ENCODE measurements around the gene DIO3. TPM values are rescaled to one million over a fixed set of nuclear protein-coding genes. Genes with fewer than 3 reads are reported as not detected.

Gene DIO3
- total and polyA plus RNA-seq, 8 donors: 0.29 to 3.4 (median 1.5) TPM; not detected in 2

GRCh38 chr14:101562659-101563351 is 1.5 kb downstream of the DIO3 start:
- WGBS, 5 donors: 10 to 29% (median 12%) methylated on average over 18 to 23 of the region's 23 CpGs
- Histone ChIP-seq H3K4me1 (peaks cover 0 to 36% (median 15%) of the 10 kb centered on the region in 4 donors), H3K27ac (no peak overlapping the region), H3K4me3 (no peak overlapping the region), H3K9me3 (peaks cover 10 to 22% (median 19%) of the 10 kb centered on the region in 4 donors), H3K36me3 (no peaks in the 10 kb centered on the region), H3K27me3 (peaks cover 34 to 98% (median 61%) of the 10 kb centered on the region in 3 donors)
- DNase-seq: peak in 1 of 2 donors; percentile 43
- intact Hi-C loops (cut with DNase I; ENCODE audit: low total_unique reads): no loop called here
- no peak for TF ChIP-seq EP300 (IDR thresholded peaks at IDR 0.05)
- TF ChIP-seq CTCF (IDR thresholded peaks at IDR 0.05): no peak
- TF ChIP-seq POLR2AphosphoS5 (IDR thresholded peaks at IDR 0.05): no peak
- TF ChIP-seq POLR2A (IDR thresholded peaks at IDR 0.05): no peak

GRCh38 chr14:101563352-101563653 is 2.0 kb downstream of the DIO3 start:
- Histone ChIP-seq H3K9me3 (peaks cover 10 to 22% (median 19%) of the 10 kb centered on the region in 4 donors), H3K27me3 (peaks cover 34 to 98% (median 60%) of the 10 kb centered on the region in 3 donors), H3K27ac (no peak overlapping the region), H3K36me3 (no peaks in the 10 kb centered on the region), H3K4me3 (no peak overlapping the region), H3K4me1 (peaks cover 0 to 36% (median 15%) of the 10 kb centered on the region in 4 donors)
- DNase-seq: no peak
- WGBS, 5 donors: 3 to 4% (median 3%) methylated on average over 13 of the region's 13 CpGs
- intact Hi-C loops (cut with DNase I; ENCODE audit: low total_unique reads): no loop called here
- TF ChIP-seq CTCF (IDR thresholded peaks at IDR 0.05) (no peak), EP300 (IDR thresholded peaks at IDR 0.05) (no peak), POLR2A (IDR thresholded peaks at IDR 0.05) (no peak), POLR2AphosphoS5 (IDR thresholded peaks at IDR 0.05) (no peak)

- no peak for DNase-seq
- peaks cover 34 to 98% (median 58%) of the 10 kb centered on the region in 3 donors for H3K27me3 ChIP-seq
- H3K4me1 ChIP-seq: peaks cover 0 to 36% (median 15%) of the 10 kb centered on the region in 4 donors
- H3K9me3 ChIP-seq: peaks cover 10 to 22% (median 19%) of the 10 kb centered on the region in 4 donors
- H3K4me3 ChIP-seq: no peak overlapping the region
- H3K36me3 ChIP-seq: no peaks in the 10 kb centered on the region
- TF ChIP-seq EP300 (IDR thresholded peaks at IDR 0.05) (no peak), POLR2AphosphoS5 (IDR thresholded peaks at IDR 0.05) (no peak), CTCF (IDR thresholded peaks at IDR 0.05) (no peak), POLR2A (IDR thresholded peaks at IDR 0.05) (no peak)
- H3K27ac ChIP-seq: no peak overlapping the region
- intact Hi-C loops (cut with DNase I; ENCODE audit: low total_unique reads): no loop called here
- WGBS, 5 donors: 2 to 7% (median 3%) methylated on average over 32 to 54 of the region's 54 CpGs
Measured at GRCh38 chr14:101563654-101564443, 2.6 kb downstream of the DIO3 start.

- Histone ChIP-seq H3K27ac (no peak overlapping the region), H3K4me3 (peak overlapping the region in 2 of 4 donors; percentile 23 to 30), H3K27me3 (peaks cover 34 to 97% (median 52%) of the 10 kb centered on the region in 3 donors), H3K9me3 (peaks cover 10 to 22% (median 19%) of the 10 kb centered on the region in 4 donors), H3K4me1 (peaks cover 0 to 34% (median 15%) of the 10 kb centered on the region in 4 donors), H3K36me3 (no peaks in the 10 kb centered on the region)
- 2 to 8% (median 7%) methylated on average over 19 to 21 of the region's 21 CpGs for WGBS, 5 donors
- DNase-seq: no peak
- TF ChIP-seq EP300 (IDR thresholded peaks at IDR 0.05): no peak
- TF ChIP-seq POLR2A (IDR thresholded peaks at IDR 0.05): no peak
- TF ChIP-seq CTCF (IDR thresholded peaks at IDR 0.05): no peak
- TF ChIP-seq POLR2AphosphoS5 (IDR thresholded peaks at IDR 0.05): no peak
- intact Hi-C loops (cut with DNase I; ENCODE audit: low total_unique reads): no loop called here
Measured at GRCh38 chr14:101564444-101564776, 3.1 kb downstream of the DIO3 start.
